A673 (cell line): ENCODE data around the gene PADI1.

Source experiments
- EZH2 ChIP-seq: fragments of 200-600 bp; sonication (generic); IDR thresholded peaks from 2 replicates; pipeline ENCODE4 v1.6.1; 2017; ENCODE audit warnings: borderline replicate concordance, low read depth, mild to moderate bottlenecking, mixed read lengths, antibody characterized with exemption, low read length; ENCODE audit not compliant: poor library complexity, severe bottlenecking
- TF ChIP-seq, protein P1 (sequence below): fragments of 300-800, 200-600 bp; sonication (generic); conservative IDR thresholded peaks from 2 replicates; pipeline ENCODE4 v1.5.1; 2017; ENCODE audit warnings: low read depth, mild to moderate bottlenecking, antibody characterized with exemption, low read length, moderate library complexity, mixed read lengths

DNA sequence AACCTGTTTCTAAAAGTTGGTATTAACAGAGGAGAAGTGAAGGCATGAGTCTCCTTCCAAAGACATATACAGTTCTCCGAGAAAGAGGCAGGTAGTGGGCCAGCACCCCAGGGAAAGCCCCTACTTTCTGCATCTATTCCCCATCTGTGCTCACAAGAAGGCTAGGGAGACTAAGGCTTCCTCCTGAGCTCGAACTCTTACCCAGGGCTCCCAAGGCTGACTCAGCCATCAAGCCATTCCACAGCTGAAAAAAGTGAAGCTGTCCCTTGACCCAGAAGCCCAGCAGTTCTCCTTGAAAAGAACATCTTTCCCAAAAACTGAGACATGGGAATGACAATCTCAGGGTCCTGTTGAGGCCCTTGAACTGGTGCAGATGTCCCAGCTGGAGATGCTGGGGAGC lies 42.0 kb downstream of the PADI1 start:
- TF ChIP-seq, protein P1, sequence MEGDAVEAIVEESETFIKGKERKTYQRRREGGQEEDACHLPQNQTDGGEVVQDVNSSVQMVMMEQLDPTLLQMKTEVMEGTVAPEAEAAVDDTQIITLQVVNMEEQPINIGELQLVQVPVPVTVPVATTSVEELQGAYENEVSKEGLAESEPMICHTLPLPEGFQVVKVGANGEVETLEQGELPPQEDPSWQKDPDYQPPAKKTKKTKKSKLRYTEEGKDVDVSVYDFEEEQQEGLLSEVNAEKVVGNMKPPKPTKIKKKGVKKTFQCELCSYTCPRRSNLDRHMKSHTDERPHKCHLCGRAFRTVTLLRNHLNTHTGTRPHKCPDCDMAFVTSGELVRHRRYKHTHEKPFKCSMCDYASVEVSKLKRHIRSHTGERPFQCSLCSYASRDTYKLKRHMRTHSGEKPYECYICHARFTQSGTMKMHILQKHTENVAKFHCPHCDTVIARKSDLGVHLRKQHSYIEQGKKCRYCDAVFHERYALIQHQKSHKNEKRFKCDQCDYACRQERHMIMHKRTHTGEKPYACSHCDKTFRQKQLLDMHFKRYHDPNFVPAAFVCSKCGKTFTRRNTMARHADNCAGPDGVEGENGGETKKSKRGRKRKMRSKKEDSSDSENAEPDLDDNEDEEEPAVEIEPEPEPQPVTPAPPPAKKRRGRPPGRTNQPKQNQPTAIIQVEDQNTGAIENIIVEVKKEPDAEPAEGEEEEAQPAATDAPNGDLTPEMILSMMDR = no peak
- no peak for TF ChIP-seq EZH2
